Fibroblast of skin of right quadriceps (primary cell): ENCODE data around the gene SRPRA.
"Not testable (repeated sequence)": the region's sequence is repeated elsewhere in the genome, so short reads cannot be mapped to it uniquely, and the experiment has no call there.

Experiments used
- DNase-seq: peaks from one replicate; pipeline ENCODE4 v3.0.0-alpha.2; 2013

SRPRA gene

GRCh38 chr11:126268708-126269579 lies at the start of gene SRPRA, which contains the start of gene FOXRED1:
Gene SRPRA, minus strand, starts transcription at chr11:126268895. Its CDS starts 91 bp downstream, at chr11:126268804.
Gene FOXRED1, plus strand, starts transcription at chr11:126269154. Its CDS starts 53 bp downstream, at chr11:126269207.
- DNase-seq: peak; percentile 99

GRCh38 chr11:126317756-126318573 lies 49.3 kb upstream of the SRPRA start:
- DNase-seq: peak; percentile 86

GRCh38 chr11:126317432-126317755 lies 48.7 kb upstream of the SRPRA start:
- DNase-seq: no peak

GRCh38 chr11:126313826-126314225 lies 45.1 kb upstream of the SRPRA start:
- no peak for DNase-seq

GRCh38 chr11:126312961-126313360 lies 44.3 kb upstream of the SRPRA start:
- no peak for DNase-seq

GRCh38 chr11:126311401-126312291 lies 43.0 kb upstream of the SRPRA start:
- DNase-seq: no peak

GRCh38 chr11:126310992-126311310 lies 42.3 kb upstream of the SRPRA start:
- DNase-seq: no peak

GRCh38 chr11:126310200-126310991 lies 41.7 kb upstream of the SRPRA start:
- DNase-seq: peak; percentile 70

GRCh38 chr11:126308771-126309170 lies 40.1 kb upstream of the SRPRA start:
- not testable (repeated sequence) for DNase-seq

GRCh38 chr11:126308271-126308671 lies 39.6 kb upstream of the SRPRA start:
- no peak for DNase-seq

GRCh38 chr11:126307706-126308105 lies 39.0 kb upstream of the SRPRA start:
- DNase-seq: peak; percentile 53

GRCh38 chr11:126305699-126306098 lies 37.0 kb upstream of the SRPRA start:
- no peak for DNase-seq

- DNase-seq: no peak
Observed at GRCh38 chr11:126304457-126305075, 35.9 kb upstream of the SRPRA start.

GRCh38 chr11:126303623-126304456 lies 35.1 kb upstream of the SRPRA start, which contains the start of gene DCPS:
Gene DCPS, plus strand, starts transcription at chr11:126304060. Its CDS starts 21 bp downstream, at chr11:126304081.
- peak; percentile 87 for DNase-seq

- DNase-seq: no peak
Observed at GRCh38 chr11:126297004-126297403, 28.3 kb upstream of the SRPRA start.

- DNase-seq: no peak
Observed at GRCh38 chr11:126293726-126294125, 25.0 kb upstream of the SRPRA start.

- no peak for DNase-seq
Observed at GRCh38 chr11:126290887-126291286, 22.2 kb upstream of the SRPRA start.

GRCh38 chr11:126288237-126288636 lies 19.5 kb upstream of the SRPRA start:
- no peak for DNase-seq

GRCh38 chr11:126284829-126285228 lies 16.1 kb upstream of the SRPRA start:
- DNase-seq: peak; percentile 97
